Measurements from ENCODE around the gene ALDH4A1. TPM values are rescaled to one million over a fixed set of nuclear protein-coding genes. Genes with fewer than 3 reads are reported as not detected.

Gene ALDH4A1
- total RNA-seq, 1 experiment from 2014 or later = 18.1 TPM

GRCh38 chr1:18831656-18832055, 70.7 kb downstream of the ALDH4A1 start:
- Histone ChIP-seq H3K79me2 (ENCODE audit: low read length) (no peaks in the 10 kb centered on the region), H3K4me1 (ENCODE audit: insufficient read depth, low read length) (no peaks in the 10 kb centered on the region), H3K9ac (ENCODE audit: low read length) (no peak overlapping the region), H4K20me1 (ENCODE audit: low read length) (no peaks in the 10 kb centered on the region), H3F3A (ENCODE audit: low read length, unreplicated experiment) (no peaks in the 10 kb centered on the region), H3K4me3 (ENCODE audit: low read length) (no peak overlapping the region), H3K9me2 (replicated peaks; ENCODE audit: low read length) (no peaks in the 10 kb centered on the region), H3K4me2 (ENCODE audit: low read length) (no peak overlapping the region), H3K36me3 (ENCODE audit: low read depth, low read length) (no peaks in the 10 kb centered on the region), H3K9me3 (ENCODE audit: low read length) (no peaks in the 10 kb centered on the region), H2AFZ (ENCODE audit: low read length) (no peak overlapping the region), H3K27me3 (ENCODE audit: low read length) (peaks cover 33% of the 10 kb centered on the region), H3K27ac (ENCODE audit: low read length) (no peak overlapping the region)
- CTCF ChIA-PET = no interaction called here
- ATAC-seq (no peak), DNase-seq (no peak)
- no TSS peak for BruUV-seq (replicated peaks)
- intact Hi-C loops (cut with micrococcal nuclease) = no loop called here
- POLR2A ChIA-PET (ENCODE audit: unreplicated experiment) = no interaction called here
- no peak for TF ChIP-seq CTCF (conservative IDR thresholded peaks at IDR 0.05; ENCODE audit: low read depth, low read length)
- TF ChIP-seq EZH2 (IDR thresholded peaks at IDR 0.05; ENCODE audit: low read length, unreplicated experiment) = no peak
- TF ChIP-seq EZH2phosphoT487 (IDR thresholded peaks at IDR 0.05; ENCODE audit: borderline replicate concordance, low read length) = no peak

GRCh38 chr1:18830596-18830995, 71.8 kb downstream of the ALDH4A1 start:
- H3K4me3 ChIP-seq (ENCODE audit: low read length) = no peak overlapping the region
- ATAC-seq = no peak
- H4K20me1 ChIP-seq (ENCODE audit: low read length) = no peaks in the 10 kb centered on the region
- H3K36me3 ChIP-seq (ENCODE audit: low read depth, low read length) = no peaks in the 10 kb centered on the region
- no peak overlapping the region for H3K9ac ChIP-seq (ENCODE audit: low read length)
- H3F3A ChIP-seq (ENCODE audit: low read length, unreplicated experiment) = no peaks in the 10 kb centered on the region
- no peaks in the 10 kb centered on the region for H3K9me2 ChIP-seq (replicated peaks; ENCODE audit: low read length)
- H3K9me3 ChIP-seq (ENCODE audit: low read length) = no peaks in the 10 kb centered on the region
- no peaks in the 10 kb centered on the region for H3K79me2 ChIP-seq (ENCODE audit: low read length)
- H2AFZ ChIP-seq (ENCODE audit: low read length) = no peak overlapping the region
- H3K27me3 ChIP-seq (ENCODE audit: low read length) = peaks cover 22% of the 10 kb centered on the region
- DNase-seq = no peak
- ChIA-PET CTCF (no interaction called here), POLR2A (ENCODE audit: unreplicated experiment) (no interaction called here)
- no peak overlapping the region for H3K27ac ChIP-seq (ENCODE audit: low read length)
- intact Hi-C loops (cut with micrococcal nuclease) = no loop called here
- TF ChIP-seq EZH2phosphoT487 (IDR thresholded peaks at IDR 0.05; ENCODE audit: borderline replicate concordance, low read length) (no peak), EZH2 (IDR thresholded peaks at IDR 0.05; ENCODE audit: low read length, unreplicated experiment) (no peak), CTCF (conservative IDR thresholded peaks at IDR 0.05; ENCODE audit: low read depth, low read length) (no peak)
- H3K4me1 ChIP-seq (ENCODE audit: insufficient read depth, low read length) = no peaks in the 10 kb centered on the region
- BruUV-seq (replicated peaks) = no TSS peak
- no peak overlapping the region for H3K4me2 ChIP-seq (ENCODE audit: low read length)

GRCh38 chr1:18829671-18830070, 72.7 kb downstream of the ALDH4A1 start:
- Histone ChIP-seq H3K9ac (ENCODE audit: low read length) (no peak overlapping the region), H2AFZ (ENCODE audit: low read length) (no peak overlapping the region), H3K36me3 (ENCODE audit: low read depth, low read length) (no peaks in the 10 kb centered on the region), H3K4me2 (ENCODE audit: low read length) (no peak overlapping the region), H3K9me3 (ENCODE audit: low read length) (no peaks in the 10 kb centered on the region), H3K4me3 (ENCODE audit: low read length) (no peak overlapping the region), H3K9me2 (replicated peaks; ENCODE audit: low read length) (no peaks in the 10 kb centered on the region), H3F3A (ENCODE audit: low read length, unreplicated experiment) (no peaks in the 10 kb centered on the region), H4K20me1 (ENCODE audit: low read length) (no peaks in the 10 kb centered on the region), H3K27me3 (ENCODE audit: low read length) (peaks cover 13% of the 10 kb centered on the region; the same call in 1 of the 2 replicates), H3K27ac (ENCODE audit: low read length) (no peak overlapping the region), H3K79me2 (ENCODE audit: low read length) (no peaks in the 10 kb centered on the region), H3K4me1 (ENCODE audit: insufficient read depth, low read length) (no peaks in the 10 kb centered on the region)
- ChIA-PET CTCF (no interaction called here), POLR2A (ENCODE audit: unreplicated experiment) (no interaction called here)
- ATAC-seq = no peak
- no TSS peak for BruUV-seq (replicated peaks)
- intact Hi-C loops (cut with micrococcal nuclease) = no loop called here
- TF ChIP-seq EZH2phosphoT487 (IDR thresholded peaks at IDR 0.05; ENCODE audit: borderline replicate concordance, low read length) (no peak), EZH2 (IDR thresholded peaks at IDR 0.05; ENCODE audit: low read length, unreplicated experiment) (no peak), CTCF (conservative IDR thresholded peaks at IDR 0.05; ENCODE audit: low read depth, low read length) (no peak)
- no peak for DNase-seq
